ENCODE data around the gene GPC5.

The GPC5 gene

DNA sequence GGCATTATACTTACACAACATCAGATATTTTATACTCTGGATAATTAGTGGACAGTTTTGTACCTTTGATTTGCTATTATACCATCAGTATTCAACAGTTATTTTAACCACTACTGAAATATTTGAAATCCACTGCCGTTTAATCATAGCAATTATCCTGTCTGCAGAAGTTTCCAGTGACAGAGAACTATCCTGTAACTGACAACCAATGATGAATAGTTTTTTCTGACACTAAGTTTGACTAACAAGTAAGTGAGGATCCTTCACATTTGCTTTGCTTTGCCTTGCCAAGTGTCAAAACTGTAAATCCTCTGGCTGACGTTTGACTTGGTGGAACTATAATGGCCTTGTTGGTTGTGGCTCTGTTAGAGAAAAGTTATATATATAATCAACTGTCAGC, 410.7 kb downstream of the GPC5 start:
- no peaks in the 10 kb centered on the region for H3K79me2 ChIP-seq (ENCODE audit: insufficient read depth, low read length)
- no peak overlapping the region for H3K9ac ChIP-seq (ENCODE audit: low read length)
- no peaks in the 10 kb centered on the region for H3F3A ChIP-seq (ENCODE audit: insufficient read depth)
- no peaks in the 10 kb centered on the region for H4K20me1 ChIP-seq (ENCODE audit: low read depth, low read length)
- H3K9me3 ChIP-seq (ENCODE audit: insufficient read depth, low read length): no peaks in the 10 kb centered on the region
- no peak overlapping the region for H3K4me3 ChIP-seq (ENCODE audit: insufficient read depth, low read length, poor library complexity, severe bottlenecking)
- H3K9me2 ChIP-seq (replicated peaks; ENCODE audit: insufficient read depth, low read length): no peaks in the 10 kb centered on the region
- no peak for TF ChIP-seq EZH2phosphoT487 (conservative IDR thresholded peaks at IDR 0.05; ENCODE audit: low read length)
- H3K4me2 ChIP-seq (ENCODE audit: low read depth, low read length, poor library complexity, severe bottlenecking): no peak overlapping the region
- no peaks in the 10 kb centered on the region for H3K36me3 ChIP-seq (ENCODE audit: low read length)
- H3K27ac ChIP-seq (ENCODE audit: low read depth, low read length): no peak overlapping the region
- H2AFZ ChIP-seq (ENCODE audit: low read depth, low read length, severe bottlenecking): no peak overlapping the region
- no peaks in the 10 kb centered on the region for H3K27me3 ChIP-seq (ENCODE audit: low read length)

- Histone ChIP-seq H2AFZ (ENCODE audit: low read depth, low read length, severe bottlenecking) (no peak overlapping the region), H3K4me3 (ENCODE audit: insufficient read depth, low read length, poor library complexity, severe bottlenecking) (no peak overlapping the region), H3K27ac (ENCODE audit: low read depth, low read length) (no peak overlapping the region), H3K4me2 (ENCODE audit: low read depth, low read length, poor library complexity, severe bottlenecking) (no peak overlapping the region), H4K20me1 (ENCODE audit: low read depth, low read length) (no peaks in the 10 kb centered on the region), H3F3A (ENCODE audit: insufficient read depth) (no peaks in the 10 kb centered on the region), H3K36me3 (ENCODE audit: low read length) (no peaks in the 10 kb centered on the region), H3K9me2 (replicated peaks; ENCODE audit: insufficient read depth, low read length) (no peaks in the 10 kb centered on the region), H3K79me2 (ENCODE audit: insufficient read depth, low read length) (no peaks in the 10 kb centered on the region), H3K9me3 (ENCODE audit: insufficient read depth, low read length) (no peaks in the 10 kb centered on the region), H3K9ac (ENCODE audit: low read length) (no peak overlapping the region), H3K27me3 (ENCODE audit: low read length) (no peaks in the 10 kb centered on the region)
- TF ChIP-seq CTCF (IDR thresholded peaks at IDR 0.05; ENCODE audit: insufficient read depth, low read length, poor library complexity, severe bottlenecking) (no peak), EZH2phosphoT487 (conservative IDR thresholded peaks at IDR 0.05; ENCODE audit: low read length) (no peak)
Observed at GRCh38 chr13:91813253-91813652, 414.8 kb downstream of the GPC5 start.

GRCh38 chr13:91816263-91816807, 417.9 kb downstream of the GPC5 start:
- Histone ChIP-seq H3K36me3 (ENCODE audit: low read length) (no peaks in the 10 kb centered on the region), H3K27me3 (ENCODE audit: low read length) (no peaks in the 10 kb centered on the region), H2AFZ (ENCODE audit: low read depth, low read length, severe bottlenecking) (no peak overlapping the region), H4K20me1 (ENCODE audit: low read depth, low read length) (no peaks in the 10 kb centered on the region; the same call in 1 of the 2 replicates), H3K9me3 (ENCODE audit: insufficient read depth, low read length) (no peaks in the 10 kb centered on the region), H3K4me3 (ENCODE audit: insufficient read depth, low read length, poor library complexity, severe bottlenecking) (no peak overlapping the region), H3K4me2 (ENCODE audit: low read depth, low read length, poor library complexity, severe bottlenecking) (no peak overlapping the region), H3K9me2 (replicated peaks; ENCODE audit: insufficient read depth, low read length) (no peaks in the 10 kb centered on the region), H3K9ac (ENCODE audit: low read length) (no peak overlapping the region), H3K79me2 (ENCODE audit: insufficient read depth, low read length) (no peaks in the 10 kb centered on the region), H3K27ac (ENCODE audit: low read depth, low read length) (no peak overlapping the region), H3F3A (ENCODE audit: insufficient read depth) (no peaks in the 10 kb centered on the region)
- TF ChIP-seq CTCF (IDR thresholded peaks at IDR 0.05; ENCODE audit: insufficient read depth, low read length, poor library complexity, severe bottlenecking) (no peak), EZH2phosphoT487 (conservative IDR thresholded peaks at IDR 0.05; ENCODE audit: low read length) (no peak)

DNA sequence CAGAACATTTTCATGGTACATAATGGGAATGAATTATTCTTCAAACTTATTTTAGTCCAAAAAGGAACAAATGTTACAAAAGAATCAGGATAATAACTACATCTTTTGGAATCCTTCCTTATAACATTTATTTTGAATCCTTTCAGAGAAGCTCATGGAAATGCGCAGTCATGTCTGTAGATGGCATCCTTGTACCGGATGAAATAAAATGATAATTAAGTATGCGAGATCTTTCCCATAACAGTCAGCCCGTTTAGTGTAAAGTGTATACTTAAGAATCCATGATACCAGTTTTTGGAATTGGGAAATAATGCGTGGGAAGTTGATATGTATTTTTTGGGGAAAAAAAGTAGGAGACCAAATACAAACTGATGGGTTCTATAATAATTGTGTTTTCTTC, 418.8 kb downstream of the GPC5 start:
- H3K9me2 ChIP-seq (replicated peaks; ENCODE audit: insufficient read depth, low read length): no peaks in the 10 kb centered on the region
- no peaks in the 10 kb centered on the region for H3K27me3 ChIP-seq (ENCODE audit: low read length)
- TF ChIP-seq EZH2phosphoT487 (conservative IDR thresholded peaks at IDR 0.05; ENCODE audit: low read length) (no peak), CTCF (IDR thresholded peaks at IDR 0.05; ENCODE audit: insufficient read depth, low read length, poor library complexity, severe bottlenecking) (no peak)
- no peaks in the 10 kb centered on the region for H3F3A ChIP-seq (ENCODE audit: insufficient read depth)
- no peaks in the 10 kb centered on the region for H3K36me3 ChIP-seq (ENCODE audit: low read length)
- no peak overlapping the region for H3K4me2 ChIP-seq (ENCODE audit: low read depth, low read length, poor library complexity, severe bottlenecking)
- H3K4me3 ChIP-seq (ENCODE audit: insufficient read depth, low read length, poor library complexity, severe bottlenecking): no peak overlapping the region
- no peaks in the 10 kb centered on the region for H3K9me3 ChIP-seq (ENCODE audit: insufficient read depth, low read length)
- no peaks in the 10 kb centered on the region for H3K79me2 ChIP-seq (ENCODE audit: insufficient read depth, low read length)
- H2AFZ ChIP-seq (ENCODE audit: low read depth, low read length, severe bottlenecking): no peak overlapping the region
- no peak overlapping the region for H3K27ac ChIP-seq (ENCODE audit: low read depth, low read length)
- no peak overlapping the region for H3K9ac ChIP-seq (ENCODE audit: low read length)
- H4K20me1 ChIP-seq (ENCODE audit: low read depth, low read length): no peaks in the 10 kb centered on the region; the same call in 1 of the 2 replicates

Measured in SU-DHL-6 (cell line).